ENCODE data around the gene MMD2.

GRCh38 chr7:4945949-4946348 lies 13.0 kb downstream of the MMD2 start:
- TF ChIP-seq CTCF (conservative IDR thresholded peaks at IDR 0.05; ENCODE audit: low read depth in 2 of 2) (no peak), POLR2AphosphoS5 (IDR thresholded peaks at IDR 0.05; ENCODE audit: low read depth) (no peak), EZH2phosphoT487 (IDR thresholded peaks at IDR 0.05; ENCODE audit: unreplicated experiment) (no peak), REST (IDR thresholded peaks at IDR 0.05; ENCODE audit: unreplicated experiment) (no peak), CREB1 (CRISPR knock-in tag; IDR thresholded peaks at IDR 0.05; ENCODE audit: low read depth) (no peak), EZH2 (IDR thresholded peaks at IDR 0.05; ENCODE audit: low read depth, unreplicated experiment) (no peak), JUNB (IDR thresholded peaks at IDR 0.05; ENCODE audit: unreplicated experiment) (no peak), ZNF114 (CRISPR knock-in tag; IDR thresholded peaks at IDR 0.05) (no peak), ETS1 (IDR thresholded peaks at IDR 0.05) (no peak)

Measured in GM23338 (cell line).